CD4-positive, alpha-beta T cell treated with Interleukin-2 at 100 ng/mL for 4 hours (primary cell): ENCODE measurements around the gene XXYLT1.

ENCODE experiments used
- DNase-seq: peaks from one replicate; pipeline ENCODE4 v3.0.0-alpha.2; 2020; ENCODE audit warnings: low spot score

XXYLT1 gene

GRCh38 chr3:195266428-195266827 is 4.5 kb downstream of the XXYLT1 start:
- DNase-seq, result no peak

GRCh38 chr3:195265363-195265976 is 5.5 kb downstream of the XXYLT1 start:
- DNase-seq, result no peak

GRCh38 chr3:195263925-195264600 is 6.9 kb downstream of the XXYLT1 start:
- DNase-seq, result no peak

GRCh38 chr3:195263193-195263924 is 7.6 kb downstream of the XXYLT1 start:
- no peak for DNase-seq

GRCh38 chr3:195261925-195262324 is 9.0 kb downstream of the XXYLT1 start:
- no peak for DNase-seq

- DNase-seq, result peak; percentile 38
Observed at GRCh38 chr3:195260280-195260905, 10.6 kb downstream of the XXYLT1 start.

- peak; percentile 89 for DNase-seq
Observed at GRCh38 chr3:195259475-195260279, 11.3 kb downstream of the XXYLT1 start.

GRCh38 chr3:195259154-195259474 is 11.8 kb downstream of the XXYLT1 start:
- no peak for DNase-seq

- peak; percentile 7 for DNase-seq
Observed at GRCh38 chr3:195258449-195259153, 12.4 kb downstream of the XXYLT1 start.

- no peak for DNase-seq
Observed at GRCh38 chr3:195257454-195258448, 13.2 kb downstream of the XXYLT1 start.

- no peak for DNase-seq
Observed at GRCh38 chr3:195256639-195257453, 14.1 kb downstream of the XXYLT1 start.

GRCh38 chr3:195255571-195256501 is 15.1 kb downstream of the XXYLT1 start:
- DNase-seq, result no peak

GRCh38 chr3:195255176-195255500 is 15.8 kb downstream of the XXYLT1 start:
- no peak for DNase-seq

GRCh38 chr3:195254454-195255175 is 16.3 kb downstream of the XXYLT1 start:
- no peak for DNase-seq

- DNase-seq, result no peak
Observed at GRCh38 chr3:195253923-195254432, 17.0 kb downstream of the XXYLT1 start.

GRCh38 chr3:195251336-195252065 is 19.5 kb downstream of the XXYLT1 start:
- no peak for DNase-seq
